Naive B cell (primary cell): ENCODE results near the gene MPST. TPM values are rescaled to one million over a fixed set of nuclear protein-coding genes. Genes with fewer than 3 reads are reported as not detected.

Experiments used
- ATAC-seq, 2 donors: fragments of 150-1000 bp; cut with Tn5 transposase; 2 replicates each; pipeline ENCODE4 v1.10.0; 2021; ENCODE audit warnings: low read depth in 2 of 2, mild to moderate bottlenecking in 2 of 2, moderate library complexity in 2 of 2
- DNase-seq: peaks from one replicate; pipeline ENCODE4 v3.0.0; 2022
- H3K27ac Mint-ChIP-seq, 6 donors: one replicate each; pipeline ENCODE4 v1.8.0; 2020 to 2022; ENCODE audit warnings: mild to moderate bottlenecking in 6 of 6, mixed read lengths in 6 of 6, moderate library complexity in 5 of 6, inconsistent platforms in 2 of 6
- H3K27me3 Mint-ChIP-seq, 3 donors: one replicate each; pipeline ENCODE4 v1.8.0; 2021 to 2022; ENCODE audit warnings: mixed read lengths in 3 of 3, mild to moderate bottlenecking in 1 of 3
- H3K36me3 Mint-ChIP-seq, 2 donors: one replicate each; pipeline ENCODE4 v1.8.0; 2020 to 2022; ENCODE audit warnings: mixed read lengths in 2 of 2, inconsistent platforms in 1 of 2, mild to moderate bottlenecking in 1 of 2
- H3K4me1 Mint-ChIP-seq, 3 donors: one replicate each; pipeline ENCODE4 v1.8.0; 2020 to 2022; ENCODE audit warnings: mixed read lengths in 3 of 3, inconsistent platforms in 1 of 3, mild to moderate bottlenecking in 1 of 3, moderate library complexity in 1 of 3
- H3K4me3 Mint-ChIP-seq, 8 donors: one replicate each; pipeline ENCODE4 v1.8.0; 2020 to 2022; ENCODE audit warnings: mild to moderate bottlenecking in 8 of 8, mixed read lengths in 8 of 8, moderate library complexity in 8 of 8, inconsistent platforms in 2 of 8
- H3K9me3 Mint-ChIP-seq, 7 donors: one replicate each; pipeline ENCODE4 v1.8.0; 2020 to 2022; ENCODE audit warnings: mixed read lengths in 7 of 7, mild to moderate bottlenecking in 5 of 7, inconsistent platforms in 2 of 7, moderate library complexity in 1 of 7
- polyA plus RNA-seq, 6 donors: library from polyadenylated mRNA; unstranded; fragments of 300-500 nt; fragmentation: Illumina TruSeq; gene quantifications; one replicate each; pipeline ENCODE4 v1.2.3, GENCODE V29; 2021; ENCODE audit warnings: low read depth in 6 of 6

The MPST gene
- polyA plus RNA-seq, 6 donors from 2014 or later = 12.0 to 16.5 (median 12.8) TPM

DNA sequence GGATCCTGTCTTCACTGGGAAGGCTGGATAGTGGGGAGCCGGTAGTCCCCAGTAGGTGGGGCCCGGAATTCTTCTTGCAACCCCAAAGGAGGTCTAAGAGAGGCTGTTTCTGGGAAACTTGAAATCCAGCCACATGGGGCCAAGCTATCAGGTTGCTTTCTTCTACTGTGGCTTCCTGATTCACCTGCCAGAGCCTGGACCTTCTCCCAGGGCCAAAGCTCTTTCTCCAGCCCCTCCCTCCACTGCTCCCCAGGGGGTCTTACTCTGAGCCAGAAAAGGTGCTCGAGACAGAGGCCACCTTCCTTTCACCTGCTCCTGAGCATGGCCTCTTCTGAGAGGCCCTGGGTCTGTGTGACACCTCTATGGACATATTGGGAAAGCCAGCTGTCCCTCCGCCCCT, 9.4 kb upstream of the MPST start:
- H3K36me3 Mint-ChIP-seq = peaks cover 0 to 7% of the 10 kb centered on the region in 2 donors
- H3K4me3 Mint-ChIP-seq = no peak overlapping the region
- ATAC-seq (no peak), DNase-seq (no peak)
- peak overlapping the region in 1 of 6 donors; percentile 81 for H3K27ac Mint-ChIP-seq
- peaks cover 0 to 2% (median 0%) of the 10 kb centered on the region in 3 donors for H3K4me1 Mint-ChIP-seq
- H3K9me3 Mint-ChIP-seq = peaks cover 0 to 2% (median 1%) of the 10 kb centered on the region in 7 donors
- peaks cover 0 to 44% (median 36%) of the 10 kb centered on the region in 3 donors for H3K27me3 Mint-ChIP-seq

DNA sequence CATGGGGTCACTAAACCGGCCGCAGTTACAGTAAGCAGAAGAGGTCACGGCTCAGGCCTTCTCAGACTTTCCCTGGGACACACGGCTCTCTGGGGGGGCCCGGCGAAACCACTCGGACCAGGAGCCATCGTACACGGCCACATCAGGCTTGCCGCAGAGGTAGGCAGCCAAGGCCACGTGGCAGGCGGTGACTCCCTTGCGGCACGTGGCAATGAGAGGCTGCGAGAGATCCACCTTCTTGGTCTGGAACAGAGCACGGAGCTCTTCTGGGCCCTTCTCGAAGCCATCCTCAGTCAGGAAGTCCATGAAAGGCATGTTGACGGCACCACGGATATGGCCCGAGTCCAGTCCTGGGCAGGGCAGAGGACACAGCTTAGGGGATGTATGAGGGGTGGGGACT, 8.6 kb upstream of the MPST start:
- Mint-ChIP-seq H3K4me1 (peaks cover 0 to 5% (median 0%) of the 10 kb centered on the region in 3 donors), H3K4me3 (no peak overlapping the region), H3K9me3 (no peaks in the 10 kb centered on the region), H3K36me3 (no peaks in the 10 kb centered on the region), H3K27ac (peak overlapping the region in 1 of 6 donors; percentile 61), H3K27me3 (peaks cover 0 to 36% (median 28%) of the 10 kb centered on the region in 3 donors)
- DNase-seq = no peak
- ATAC-seq = no peak

DNA sequence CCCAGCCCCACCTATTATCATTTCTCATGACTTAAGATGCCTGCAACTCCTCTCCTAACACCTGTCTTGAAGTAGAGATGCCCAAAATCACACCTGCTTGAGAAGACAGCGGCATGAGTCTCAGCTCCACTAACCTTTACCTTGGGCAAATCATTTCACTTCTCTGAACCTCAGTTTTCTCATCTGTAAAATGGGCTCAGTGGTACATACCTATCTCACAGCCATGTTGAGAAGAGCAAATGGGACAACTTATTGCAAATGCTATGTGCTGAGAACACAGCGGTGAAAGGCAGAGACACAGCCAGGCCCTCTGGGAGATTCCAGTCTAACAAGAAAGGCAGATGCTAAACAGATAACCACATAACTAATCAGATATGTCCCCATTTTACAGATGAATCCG, 8.1 kb upstream of the MPST start:
- Mint-ChIP-seq H3K27me3 (peaks cover 0 to 31% (median 23%) of the 10 kb centered on the region in 3 donors), H3K9me3 (no peaks in the 10 kb centered on the region), H3K27ac (no peak overlapping the region), H3K4me1 (peaks cover 0 to 5% (median 0%) of the 10 kb centered on the region in 3 donors), H3K36me3 (no peaks in the 10 kb centered on the region), H3K4me3 (no peak overlapping the region)
- ATAC-seq = no peak
- DNase-seq = no peak

DNA sequence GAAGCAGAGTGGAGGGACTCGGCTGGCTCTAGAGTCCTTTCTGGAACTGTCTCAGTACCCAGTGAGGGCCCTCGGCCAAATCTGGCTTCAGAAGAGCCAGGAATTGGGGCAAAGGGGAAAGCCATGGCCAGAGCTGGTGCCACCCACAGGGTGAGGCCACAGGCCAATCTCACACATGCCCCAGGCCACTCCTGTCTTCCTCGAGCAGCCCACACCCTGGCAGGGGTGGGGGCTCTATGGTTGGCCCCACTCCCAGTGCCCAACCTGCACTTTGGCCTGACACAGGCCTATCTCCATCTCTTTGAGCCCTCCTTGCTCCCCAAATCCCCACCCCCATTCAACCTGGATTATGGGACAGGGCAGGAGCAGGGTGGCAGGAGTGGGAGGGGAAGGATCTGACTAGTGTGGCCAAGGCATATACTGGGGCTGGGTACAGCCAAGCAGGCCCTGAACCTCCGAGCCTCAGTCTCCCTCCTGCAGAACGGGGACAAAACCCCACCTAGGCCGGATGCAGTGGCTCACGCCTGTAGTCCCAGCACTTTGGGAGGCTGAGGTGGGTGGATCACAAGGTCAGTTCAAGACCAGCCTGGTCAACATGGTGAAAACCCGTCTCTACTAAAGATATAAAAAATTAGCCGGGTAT, 7.2 kb upstream of the MPST start:
- Mint-ChIP-seq H3K27me3 (peaks cover 0 to 25% (median 14%) of the 10 kb centered on the region in 3 donors), H3K9me3 (no peaks in the 10 kb centered on the region), H3K36me3 (no peaks in the 10 kb centered on the region), H3K4me3 (no peak overlapping the region), H3K4me1 (peaks cover 0 to 5% (median 0%) of the 10 kb centered on the region in 3 donors), H3K27ac (peak overlapping the region in 1 of 6 donors; percentile 5)
- DNase-seq (no peak), ATAC-seq (no peak)

DNA sequence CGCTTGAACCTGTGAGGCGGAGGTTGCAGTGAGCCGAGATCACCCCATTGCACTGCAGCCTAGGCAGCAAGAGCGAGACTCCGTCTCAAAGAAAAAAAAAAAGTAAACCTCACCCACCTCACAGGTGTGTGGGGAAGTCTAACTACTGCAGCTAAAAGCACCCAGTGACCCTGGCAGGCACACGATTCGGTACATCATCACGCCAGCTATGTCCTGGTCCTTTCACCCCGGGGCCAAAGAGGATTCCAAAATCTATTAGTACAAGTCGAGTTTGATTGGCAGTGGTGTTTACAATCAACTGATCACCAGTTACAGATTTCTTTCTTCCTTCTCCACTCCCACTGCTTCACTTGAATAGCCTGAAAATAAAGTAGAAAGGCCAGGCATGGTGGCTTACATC, 6.6 kb upstream of the MPST start:
- Mint-ChIP-seq H3K4me3 (no peak overlapping the region), H3K27me3 (peaks cover 0 to 20% (median 9%) of the 10 kb centered on the region in 3 donors), H3K27ac (peak overlapping the region in 2 of 6 donors; percentile 78), H3K9me3 (no peaks in the 10 kb centered on the region), H3K36me3 (no peaks in the 10 kb centered on the region), H3K4me1 (peaks cover 0 to 5% (median 0%) of the 10 kb centered on the region in 3 donors)
- DNase-seq (no peak), ATAC-seq (no peak)

DNA sequence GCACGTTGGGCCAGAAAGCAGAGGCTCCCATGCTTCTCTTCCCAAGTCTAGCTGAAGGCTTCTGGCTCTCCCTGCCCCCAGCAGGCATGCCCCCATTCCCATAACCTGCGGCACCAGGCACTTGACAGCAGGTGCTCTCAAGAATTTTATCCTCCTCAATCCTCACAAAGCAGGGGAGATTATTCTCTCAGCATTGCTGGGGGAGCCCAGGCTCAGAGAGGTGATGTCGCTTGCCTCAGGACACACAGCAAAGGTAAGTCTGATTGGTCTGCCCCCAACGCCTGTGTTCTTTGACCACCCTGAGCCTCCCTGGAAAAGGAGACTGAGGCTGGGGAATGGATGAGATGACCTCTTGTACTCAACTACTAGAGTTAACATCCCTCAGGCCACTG, 5.1 kb upstream of the MPST start:
- Mint-ChIP-seq H3K9me3 (no peaks in the 10 kb centered on the region), H3K36me3 (no peaks in the 10 kb centered on the region), H3K27me3 (peaks cover 0 to 7% (median 6%) of the 10 kb centered on the region in 3 donors), H3K4me1 (peaks cover 0 to 10% (median 0%) of the 10 kb centered on the region in 3 donors), H3K27ac (no peak overlapping the region), H3K4me3 (peak overlapping the region in 1 of 8 donors; percentile 23)
- DNase-seq (no peak), ATAC-seq (no peak)

DNA sequence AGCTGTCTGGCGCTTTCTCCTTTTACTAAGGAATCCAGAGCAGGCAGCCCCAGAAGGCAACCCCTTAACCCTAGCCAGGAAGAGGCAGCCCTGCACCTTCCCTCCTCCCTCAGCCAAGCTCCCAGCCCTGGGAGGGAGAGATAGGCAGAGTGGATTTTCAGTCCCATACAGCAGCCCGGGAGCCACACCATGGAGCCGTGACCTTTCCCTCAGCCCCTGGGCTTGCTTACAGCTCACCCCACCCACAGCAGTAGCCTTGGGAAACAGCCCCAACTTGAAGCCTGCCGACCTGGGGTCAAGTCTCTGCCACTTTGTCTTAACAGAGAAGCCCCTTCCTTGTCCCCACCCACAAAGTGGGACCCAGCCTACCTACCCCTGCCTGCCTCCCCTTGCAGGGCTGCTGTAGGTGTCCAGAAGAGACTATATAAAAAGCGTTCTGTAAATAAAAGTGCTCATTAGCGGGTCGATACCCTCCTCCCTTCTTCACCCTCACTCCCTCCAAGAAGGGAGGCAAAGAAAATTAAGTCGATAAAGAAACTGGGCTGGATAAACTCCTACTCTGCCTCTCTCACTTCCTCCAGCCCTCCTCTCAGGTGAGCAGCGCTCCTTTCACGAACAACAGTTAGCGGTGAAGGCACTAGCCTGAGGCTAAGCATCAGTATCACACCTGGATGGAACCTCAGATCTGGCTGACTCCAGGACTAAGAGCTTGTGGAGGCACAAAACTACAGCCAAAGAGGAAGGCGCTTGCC, 4.5 kb upstream of the MPST start:
- Mint-ChIP-seq H3K4me3 (peak overlapping the region in 1 of 8 donors; percentile 5), H3K36me3 (no peaks in the 10 kb centered on the region), H3K27ac (peak overlapping the region in 1 of 6 donors; percentile 29), H3K27me3 (peaks cover 0 to 1% (median under 1%) of the 10 kb centered on the region in 3 donors), H3K9me3 (no peaks in the 10 kb centered on the region), H3K4me1 (peaks cover 3 to 14% (median 3%) of the 10 kb centered on the region in 3 donors)
- ATAC-seq (no peak), DNase-seq (no peak)

DNA sequence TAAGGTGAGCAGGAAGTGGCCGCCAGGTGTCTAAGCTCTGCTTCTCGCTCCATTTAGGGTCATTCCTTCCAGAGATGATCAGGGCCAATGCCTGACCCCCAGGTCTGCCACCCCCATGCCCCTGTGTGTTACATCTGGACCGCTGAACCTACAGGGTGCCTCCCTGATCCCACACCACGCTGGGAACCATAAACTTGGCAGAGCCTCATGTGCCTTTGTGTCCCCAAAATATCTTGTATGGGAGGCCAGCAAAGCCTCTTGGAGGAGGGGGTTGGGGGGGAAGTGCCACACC, 4.0 kb upstream of the MPST start:
- H3K9me3 Mint-ChIP-seq = no peaks in the 10 kb centered on the region
- H3K27ac Mint-ChIP-seq = peak overlapping the region in 1 of 6 donors; percentile 21
- H3K4me3 Mint-ChIP-seq = no peak overlapping the region
- ATAC-seq = no peak
- no peak for DNase-seq
- H3K36me3 Mint-ChIP-seq = no peaks in the 10 kb centered on the region
- no peaks in the 10 kb centered on the region for H3K27me3 Mint-ChIP-seq
- H3K4me1 Mint-ChIP-seq = peaks cover 6 to 17% (median 8%) of the 10 kb centered on the region in 3 donors

DNA sequence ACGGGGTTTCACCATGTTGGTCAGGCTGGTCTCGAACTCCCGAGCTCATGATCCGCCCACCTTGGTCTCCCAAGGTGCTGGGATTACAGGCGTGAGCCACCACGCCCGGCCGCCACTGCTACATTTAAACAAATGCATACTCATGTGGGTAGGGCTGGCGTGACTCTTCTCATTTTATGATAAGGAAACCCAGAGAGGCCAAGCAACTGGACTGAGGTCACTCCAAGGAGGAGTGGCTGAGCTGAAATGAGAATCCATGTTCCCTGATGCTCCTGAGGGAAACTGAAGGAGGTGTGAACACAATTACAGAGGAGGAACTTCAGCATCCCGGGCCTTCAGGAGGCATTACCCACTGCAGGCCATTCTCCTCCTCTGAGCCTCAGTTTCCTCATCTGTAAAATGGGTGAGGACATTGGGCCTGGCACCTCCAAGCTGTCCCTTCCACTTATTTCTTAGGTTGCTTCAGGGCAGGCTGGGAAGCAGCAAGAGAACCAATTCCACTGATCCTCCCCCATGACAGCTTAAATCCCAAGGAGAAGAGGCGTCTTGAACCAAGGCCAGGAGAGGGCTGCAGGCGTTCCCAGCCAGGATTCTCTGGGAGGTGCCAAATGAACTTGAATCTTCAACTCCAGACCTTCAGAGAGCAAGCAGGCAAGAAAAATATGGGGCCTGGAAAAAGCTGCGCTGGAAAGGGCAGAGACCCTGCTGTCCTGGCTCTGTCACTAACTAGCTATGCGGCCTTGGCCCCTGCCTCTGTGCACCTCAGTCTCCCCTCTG, 3.2 kb upstream of the MPST start:
- ATAC-seq (no peak), DNase-seq (no peak)
- Mint-ChIP-seq H3K36me3 (no peaks in the 10 kb centered on the region), H3K4me1 (peaks cover 9 to 17% (median 14%) of the 10 kb centered on the region in 3 donors), H3K27me3 (no peaks in the 10 kb centered on the region), H3K4me3 (peak overlapping the region in 4 of 8 donors; percentile 16 to 81 (median 54)), H3K27ac (no peak overlapping the region), H3K9me3 (no peaks in the 10 kb centered on the region)

DNA sequence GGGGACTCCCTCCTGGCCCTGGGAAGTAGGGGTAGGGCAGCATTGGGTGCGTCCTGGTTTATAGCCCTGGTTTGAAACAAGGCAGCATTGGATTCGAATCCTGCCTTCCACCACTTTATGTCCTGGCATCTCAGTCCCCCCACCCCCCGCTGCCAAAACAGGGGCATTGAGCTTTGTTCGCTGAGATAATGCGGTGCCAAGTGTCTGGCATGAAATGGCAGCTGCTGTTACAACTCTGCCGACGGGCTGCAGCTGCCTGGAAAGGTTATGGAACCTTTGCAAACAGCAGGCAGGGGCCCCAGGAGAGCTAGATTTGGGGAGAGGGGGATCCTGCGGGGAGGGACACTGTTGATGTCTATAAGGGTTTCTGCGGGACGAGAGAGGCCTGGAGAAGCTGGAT, 2.2 kb upstream of the MPST start:
- Mint-ChIP-seq H3K36me3 (no peaks in the 10 kb centered on the region), H3K27me3 (no peaks in the 10 kb centered on the region), H3K4me3 (peak overlapping the region in 4 of 8 donors; percentile 9 to 84 (median 66)), H3K4me1 (peaks cover 17 to 27% (median 23%) of the 10 kb centered on the region in 3 donors), H3K27ac (no peak overlapping the region), H3K9me3 (no peaks in the 10 kb centered on the region)
- ATAC-seq = no peak
- DNase-seq = no peak

DNA sequence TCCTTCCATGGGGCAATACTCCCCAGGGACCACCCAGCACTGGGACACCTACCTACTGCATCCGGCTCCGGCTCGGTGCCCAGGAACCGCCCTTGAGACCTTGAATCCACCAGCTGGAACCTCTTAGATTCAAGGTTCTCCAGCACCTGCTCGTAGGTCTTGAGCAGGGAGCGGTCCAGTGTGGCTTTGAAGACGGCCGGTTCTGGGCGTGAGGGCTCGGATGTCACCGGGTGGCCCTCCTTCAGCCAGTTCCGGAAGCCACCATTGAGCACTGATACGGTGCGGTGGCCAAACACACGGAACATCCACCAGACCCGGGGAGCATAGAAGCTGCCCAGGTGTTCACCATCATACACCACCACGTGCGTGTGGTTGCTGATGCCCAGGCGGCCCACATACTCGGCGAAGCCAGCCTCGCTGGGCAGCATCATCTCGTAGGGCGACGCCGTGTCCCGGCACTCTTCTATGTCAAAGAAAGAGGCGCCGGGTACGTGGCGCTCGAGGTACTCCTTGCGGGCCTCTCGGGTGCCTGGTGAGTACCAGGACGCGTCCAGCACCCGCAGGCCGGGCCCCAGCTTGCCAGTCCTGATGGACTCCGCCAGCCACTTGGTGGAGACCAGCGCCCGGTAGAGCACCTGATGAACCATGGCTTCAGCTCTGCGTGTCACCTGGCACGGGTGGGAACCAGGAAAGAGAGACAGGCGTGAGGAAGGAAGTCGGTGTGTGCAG, 1.3 kb upstream of the MPST start:
- DNase-seq = no peak
- H3K27ac Mint-ChIP-seq = peak overlapping the region in 1 of 6 donors; percentile 56
- no peaks in the 10 kb centered on the region for H3K9me3 Mint-ChIP-seq
- ATAC-seq = no peak
- peaks cover 17 to 28% (median 24%) of the 10 kb centered on the region in 3 donors for H3K4me1 Mint-ChIP-seq
- H3K4me3 Mint-ChIP-seq = peak overlapping the region; percentile 79 to 91 (median 82)
- H3K27me3 Mint-ChIP-seq = no peaks in the 10 kb centered on the region
- no peaks in the 10 kb centered on the region for H3K36me3 Mint-ChIP-seq

DNA sequence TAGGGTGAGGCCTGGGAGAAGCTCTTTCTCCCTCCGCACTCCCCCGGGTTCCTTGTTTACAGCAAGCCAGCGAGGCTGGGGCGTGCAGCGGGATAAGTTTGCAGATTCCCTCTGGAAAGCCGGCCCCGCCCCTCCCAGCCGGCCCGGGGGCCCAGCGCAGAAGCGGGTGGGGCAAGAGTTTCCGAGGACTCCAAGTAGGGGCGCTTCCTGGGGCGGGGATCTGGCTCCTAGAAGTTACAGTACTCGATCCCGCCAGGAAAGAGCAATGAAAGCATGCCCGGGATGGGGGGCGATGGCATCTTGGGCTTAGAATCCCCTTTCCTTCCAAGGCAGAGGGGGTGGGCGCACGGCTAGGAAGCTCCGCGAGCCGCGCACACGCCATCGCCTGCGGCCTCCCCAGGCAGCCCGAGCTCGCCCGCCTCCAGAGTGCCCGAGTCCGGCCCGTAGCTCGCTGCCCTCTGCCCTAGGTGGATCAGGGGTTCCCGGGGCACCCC, 680 bp upstream of the MPST start:
- no peaks in the 10 kb centered on the region for H3K27me3 Mint-ChIP-seq
- peak; percentile 4 to 10 for ATAC-seq
- peaks cover 17 to 28% (median 24%) of the 10 kb centered on the region in 3 donors for H3K4me1 Mint-ChIP-seq

DNA sequence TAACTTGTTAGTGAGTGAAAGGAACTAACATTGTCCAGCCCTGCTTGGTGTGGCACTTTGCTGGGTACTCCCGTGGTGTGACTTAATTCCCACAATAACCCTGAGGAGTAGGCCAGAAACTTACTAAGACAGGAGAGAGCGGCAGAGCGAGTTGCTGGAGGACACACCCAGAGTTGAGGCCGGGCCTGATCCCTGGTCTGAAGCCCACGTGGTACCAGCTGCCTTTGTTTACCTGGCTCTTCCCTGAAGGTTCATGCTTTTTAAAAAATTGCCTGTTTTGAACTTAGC, 594 bp downstream of the MPST start:
- Mint-ChIP-seq H3K9me3 (no peaks in the 10 kb centered on the region), H3K4me3 (peak overlapping the region; percentile 84 to 96 (median 88)), H3K27ac (peak overlapping the region in 1 of 6 donors; percentile 71), H3K4me1 (peaks cover 17 to 32% (median 24%) of the 10 kb centered on the region in 3 donors), H3K36me3 (no peaks in the 10 kb centered on the region), H3K27me3 (no peaks in the 10 kb centered on the region)
- ATAC-seq = no peak
- DNase-seq = no peak

More for the DNA sequence above, 680 bp upstream of the MPST start:
- Mint-ChIP-seq H3K9me3 (no peaks in the 10 kb centered on the region), H3K27ac (peak overlapping the region in 1 of 6 donors; percentile 56), H3K4me3 (peak overlapping the region; percentile 79 to 91 (median 82)), H3K36me3 (no peaks in the 10 kb centered on the region)
- no peak for DNase-seq
